ENCODE data around the gene GFOD1. TPM values are rescaled to one million over a fixed set of nuclear protein-coding genes. Genes with fewer than 3 reads are reported as not detected.

GFOD1 gene
- total and polyA plus RNA-seq, 7 donors = 5.9 to 34.2 (median 16.7) TPM

DNA sequence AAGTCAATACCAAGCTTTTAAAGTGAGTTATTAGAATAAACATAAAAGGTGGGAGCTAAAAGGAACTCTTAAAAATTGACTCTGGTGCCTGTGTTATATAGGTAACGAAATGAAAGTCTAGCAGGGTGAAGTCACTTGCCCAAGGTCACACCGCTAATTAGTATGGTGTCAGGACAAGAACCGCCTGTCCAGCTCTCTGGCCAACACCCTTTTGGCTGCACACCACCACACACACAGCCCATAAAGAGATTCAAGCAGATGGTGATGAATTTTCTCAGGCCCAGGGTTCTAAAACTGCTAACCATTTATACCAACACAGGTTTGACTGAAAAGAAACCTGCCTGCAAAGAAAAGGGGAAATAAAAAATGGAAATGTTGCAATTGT is 20.2 kb downstream of the GFOD1 start:
- intact Hi-C loops (cut with DNase I) = loop anchor here in 1 of 2 donors (5.0 kb wide), 1 partner anchor 50 kb away; no protein-coding TSS in a partner anchor
- Histone ChIP-seq H3K36me3 (ENCODE audit: insufficient read depth in 1 of 2, low read depth in 1 of 2) (no peaks in the 10 kb centered on the region), H3K27me3 (ENCODE audit: insufficient read depth in 3 of 3, low read length in 2 of 3) (no peaks in the 10 kb centered on the region), H3K4me1 (peaks cover 52% of the 10 kb centered on the region), H3K27ac (peak overlapping the region; percentile 17), H3K4me3 (peak overlapping the region; percentile 42), H3K9me3 (no peaks in the 10 kb centered on the region)
- TF ChIP-seq, protein P1, sequence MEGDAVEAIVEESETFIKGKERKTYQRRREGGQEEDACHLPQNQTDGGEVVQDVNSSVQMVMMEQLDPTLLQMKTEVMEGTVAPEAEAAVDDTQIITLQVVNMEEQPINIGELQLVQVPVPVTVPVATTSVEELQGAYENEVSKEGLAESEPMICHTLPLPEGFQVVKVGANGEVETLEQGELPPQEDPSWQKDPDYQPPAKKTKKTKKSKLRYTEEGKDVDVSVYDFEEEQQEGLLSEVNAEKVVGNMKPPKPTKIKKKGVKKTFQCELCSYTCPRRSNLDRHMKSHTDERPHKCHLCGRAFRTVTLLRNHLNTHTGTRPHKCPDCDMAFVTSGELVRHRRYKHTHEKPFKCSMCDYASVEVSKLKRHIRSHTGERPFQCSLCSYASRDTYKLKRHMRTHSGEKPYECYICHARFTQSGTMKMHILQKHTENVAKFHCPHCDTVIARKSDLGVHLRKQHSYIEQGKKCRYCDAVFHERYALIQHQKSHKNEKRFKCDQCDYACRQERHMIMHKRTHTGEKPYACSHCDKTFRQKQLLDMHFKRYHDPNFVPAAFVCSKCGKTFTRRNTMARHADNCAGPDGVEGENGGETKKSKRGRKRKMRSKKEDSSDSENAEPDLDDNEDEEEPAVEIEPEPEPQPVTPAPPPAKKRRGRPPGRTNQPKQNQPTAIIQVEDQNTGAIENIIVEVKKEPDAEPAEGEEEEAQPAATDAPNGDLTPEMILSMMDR (IDR thresholded peaks at IDR 0.05) = no peak
- peak; percentile 69 to 95 (median 85) for ATAC-seq
- no peak for DNase-seq
- 27 to 48% (median 28%) methylated on average over 3 of the region's 3 CpGs for WGBS, 3 donors

- Histone ChIP-seq H3K4me1 (peaks cover 46% of the 10 kb centered on the region), H3K27me3 (ENCODE audit: insufficient read depth in 3 of 3, low read length in 2 of 3) (no peaks in the 10 kb centered on the region), H3K4me3 (peak overlapping the region; percentile 42), H3K27ac (no peak overlapping the region), H3K36me3 (ENCODE audit: insufficient read depth in 1 of 2, low read depth in 1 of 2) (peaks cover 0 to 5% of the 10 kb centered on the region in 2 donors), H3K9me3 (no peaks in the 10 kb centered on the region)
- TF ChIP-seq, protein P1 (IDR thresholded peaks at IDR 0.05) = no peak
- ATAC-seq (peak in 3 of 4 donors; percentile 35 to 47 (median 40)), DNase-seq (no peak)
- WGBS, 3 donors = 49 to 74% (median 56%) methylated on average over 6 of the region's 6 CpGs
- intact Hi-C loops (cut with DNase I) = loop anchor here in 1 of 2 donors (5.0 kb wide), 1 partner anchor 49 kb away; no protein-coding TSS in a partner anchor
Measured at GRCh38 chr6:13466304-13467215, 20.8 kb downstream of the GFOD1 start.

DNA sequence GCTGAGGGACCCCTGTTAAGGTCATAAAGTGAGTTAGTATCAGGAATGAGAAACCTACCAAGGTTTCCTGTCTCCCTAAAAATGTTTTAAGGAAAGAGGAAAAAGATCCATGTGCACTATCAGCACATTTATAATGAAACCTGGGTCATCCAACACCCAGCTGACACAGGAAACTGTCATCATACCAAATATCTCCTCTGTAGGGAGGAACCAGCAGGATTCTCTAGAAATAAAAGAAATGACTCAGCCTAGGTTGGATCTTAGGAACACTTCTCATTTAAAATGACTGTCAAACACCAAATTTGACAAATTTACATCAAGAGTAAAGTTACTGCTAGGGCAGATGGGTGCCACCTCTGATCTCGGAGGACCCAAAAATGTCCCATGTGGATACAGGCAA is 21.7 kb downstream of the GFOD1 start:
- Histone ChIP-seq H3K27me3 (ENCODE audit: insufficient read depth in 3 of 3, low read length in 2 of 3) (no peaks in the 10 kb centered on the region), H3K4me3 (no peak overlapping the region), H3K36me3 (ENCODE audit: insufficient read depth in 1 of 2, low read depth in 1 of 2) (peaks cover 0 to 5% of the 10 kb centered on the region in 2 donors), H3K9me3 (no peaks in the 10 kb centered on the region), H3K27ac (no peak overlapping the region), H3K4me1 (peaks cover 41% of the 10 kb centered on the region)
- ATAC-seq (no peak), DNase-seq (no peak)
- TF ChIP-seq, protein P1 (IDR thresholded peaks at IDR 0.05) = no peak
- 94 to 96% (median 95%) methylated on average over 1 of the region's 1 CpG for WGBS, 3 donors
- intact Hi-C loops (cut with DNase I) = loop anchor here in 1 of 2 donors (5.0 kb wide), 1 partner anchor 48 kb away; no protein-coding TSS in a partner anchor

DNA sequence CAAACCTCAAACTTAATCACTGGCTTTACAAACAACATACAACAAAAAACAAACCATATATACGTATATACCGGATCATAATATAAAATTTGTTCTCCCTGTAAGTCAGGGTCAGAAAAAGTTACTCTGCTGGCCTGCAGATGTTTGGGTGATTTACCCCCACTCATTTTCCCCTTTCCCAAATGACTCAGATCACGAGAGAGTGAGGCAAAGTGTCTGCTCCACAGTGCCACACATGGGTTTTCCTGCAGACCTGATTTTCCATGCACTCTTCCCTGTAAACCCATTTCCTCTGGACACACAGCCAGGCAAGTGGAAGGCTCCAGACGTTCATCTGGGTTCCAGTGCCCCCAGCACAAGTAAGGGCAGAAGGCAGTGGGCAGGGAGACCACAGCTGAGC is 23.5 kb downstream of the GFOD1 start:
- 78 to 82% (median 81%) methylated on average over 4 of the region's 4 CpGs for whole genome bisulfite sequencing, 3 donors

More for the DNA sequence above, 23.5 kb downstream of the GFOD1 start:
- H3K36me3 ChIP-seq (ENCODE audit: insufficient read depth in 1 of 2, low read depth in 1 of 2) = peaks cover 0 to 5% of the 10 kb centered on the region in 2 donors
- H3K4me3 ChIP-seq = no peak overlapping the region
- no peaks in the 10 kb centered on the region for H3K9me3 ChIP-seq
- H3K4me1 ChIP-seq = peaks cover 27% of the 10 kb centered on the region
- intact Hi-C loops (cut with DNase I) = no loop called here
- DNase-seq (no peak), ATAC-seq (no peak)
- no peak overlapping the region for H3K27ac ChIP-seq
- TF ChIP-seq, protein P1 (IDR thresholded peaks at IDR 0.05) = no peak
- H3K27me3 ChIP-seq (ENCODE audit: insufficient read depth in 3 of 3, low read length in 2 of 3) = no peaks in the 10 kb centered on the region

All from psoas muscle (tissue), 8 donors.